Measurements from ENCODE around the gene NRCAM. TPM values are rescaled to one million over a fixed set of nuclear protein-coding genes. Genes with fewer than 3 reads are reported as not detected.

NRCAM gene
- total RNA-seq, 1 donor from 2014 or later, result 9.3 TPM

DNA sequence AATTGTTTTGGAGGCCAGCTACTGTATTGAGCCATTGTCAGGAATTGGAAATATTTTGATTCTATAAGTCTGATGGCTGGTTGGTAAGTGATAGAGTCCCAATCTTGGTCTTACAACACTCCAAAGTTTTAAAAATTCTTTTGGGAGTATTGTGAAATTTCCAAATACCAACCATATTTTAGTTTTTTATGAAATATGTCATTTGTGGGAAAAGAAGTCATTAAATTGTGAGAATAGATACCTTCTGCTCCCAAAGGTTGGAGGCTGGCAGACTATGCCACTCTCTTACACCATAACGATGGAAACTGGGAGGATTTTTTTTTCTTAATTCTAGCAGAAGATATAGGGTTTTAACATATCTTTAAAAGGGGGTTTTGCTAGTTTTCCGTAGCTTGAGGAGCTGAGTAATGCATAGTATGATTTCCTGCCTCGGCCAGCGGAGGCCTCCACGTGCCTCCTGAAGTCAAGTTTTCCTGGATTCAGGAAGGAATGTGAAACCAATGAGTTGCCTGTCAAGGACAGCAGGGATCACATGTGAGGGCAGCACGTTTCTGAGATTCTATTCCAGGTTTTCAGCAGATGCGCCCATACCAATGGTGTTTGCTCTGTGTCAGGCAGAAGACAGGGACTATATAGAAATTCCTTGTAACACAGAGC is 233.9 kb downstream of the NRCAM start:
- Mint-ChIP-seq H3K36me3 (ENCODE audit: low read depth, unreplicated experiment) (peaks cover 3% of the 10 kb centered on the region), H3K4me3 (ENCODE audit: unreplicated experiment) (no peak overlapping the region), H3K27ac (ENCODE audit: unreplicated experiment) (no peak overlapping the region), H3K4me1 (ENCODE audit: low read depth, unreplicated experiment) (peaks cover 9% of the 10 kb centered on the region), H3K27me3 (ENCODE audit: low read depth, unreplicated experiment) (no peaks in the 10 kb centered on the region), H3K9me3 (ENCODE audit: unreplicated experiment) (peaks cover 2% of the 10 kb centered on the region)
- Histone ChIP-seq H3K9ac (ENCODE audit: low read length) (no peak overlapping the region), H3K4me3 (ENCODE audit: insufficient read depth, low read depth, low read length) (no peak overlapping the region), H3K36me3 (ENCODE audit: insufficient read depth, low read length) (no peaks in the 10 kb centered on the region), H3K27me3 (ENCODE audit: insufficient read depth, low read length) (no peaks in the 10 kb centered on the region), H3K79me2 (ENCODE audit: insufficient read depth, low read length) (no peaks in the 10 kb centered on the region), H3K27ac (ENCODE audit: low read depth, low read length) (no peak overlapping the region), H3K9me3 (ENCODE audit: insufficient read depth, low read depth, low read length) (no peaks in the 10 kb centered on the region), H3K4me2 (ENCODE audit: low read length) (no peak overlapping the region), H3K4me1 (ENCODE audit: insufficient read depth, low read length) (no peaks in the 10 kb centered on the region), H4K20me1 (ENCODE audit: insufficient read depth, low read length) (no peaks in the 10 kb centered on the region), H2AFZ (ENCODE audit: low read depth, low read length) (no peak overlapping the region)
- FAIRE-seq (peak; percentile 56), DNase-seq (ENCODE audit: low read depth) (no peak)
- TF ChIP-seq CTCF (IDR thresholded peaks at IDR 0.05; ENCODE audit: insufficient read depth, low read depth, low read length) (no peak), EZH2 (IDR thresholded peaks at IDR 0.05; ENCODE audit: insufficient read depth, low read length) (no peak)

GRCh38 chr7:108211382-108212201 is 244.6 kb downstream of the NRCAM start:
- Histone ChIP-seq H4K20me1 (ENCODE audit: insufficient read depth, low read length) (no peaks in the 10 kb centered on the region), H3K9ac (ENCODE audit: low read length) (no peak overlapping the region), H3K27me3 (ENCODE audit: insufficient read depth, low read length) (no peaks in the 10 kb centered on the region), H3K36me3 (ENCODE audit: insufficient read depth, low read length) (no peaks in the 10 kb centered on the region), H3K9me3 (ENCODE audit: insufficient read depth, low read depth, low read length) (no peaks in the 10 kb centered on the region), H3K4me3 (ENCODE audit: insufficient read depth, low read depth, low read length) (no peak overlapping the region), H2AFZ (ENCODE audit: low read depth, low read length) (no peak overlapping the region), H3K4me1 (ENCODE audit: insufficient read depth, low read length) (peaks cover 10% of the 10 kb centered on the region), H3K4me2 (ENCODE audit: low read length) (peak overlapping the region; percentile 20), H3K79me2 (ENCODE audit: insufficient read depth, low read length) (no peaks in the 10 kb centered on the region), H3K27ac (ENCODE audit: low read depth, low read length) (peak overlapping the region; percentile 43)
- no peak for FAIRE-seq
- Mint-ChIP-seq H3K9me3 (ENCODE audit: unreplicated experiment) (peaks cover 2% of the 10 kb centered on the region), H3K4me1 (ENCODE audit: low read depth, unreplicated experiment) (peaks cover 9% of the 10 kb centered on the region), H3K36me3 (ENCODE audit: low read depth, unreplicated experiment) (peaks cover 3% of the 10 kb centered on the region), H3K27me3 (ENCODE audit: low read depth, unreplicated experiment) (no peaks in the 10 kb centered on the region), H3K4me3 (ENCODE audit: unreplicated experiment) (peak overlapping the region; percentile 5), H3K27ac (ENCODE audit: unreplicated experiment) (peak overlapping the region; percentile 79)
- peak; percentile 60 for DNase-seq (ENCODE audit: low read depth)
- TF ChIP-seq EZH2 (IDR thresholded peaks at IDR 0.05; ENCODE audit: insufficient read depth, low read length) (no peak), CTCF (IDR thresholded peaks at IDR 0.05; ENCODE audit: insufficient read depth, low read depth, low read length) (no peak)
